B cell (primary cell): ENCODE measurements around the gene ZNF831. TPM values are rescaled to one million over a fixed set of nuclear protein-coding genes. Genes with fewer than 3 reads are reported as not detected.

Experiments
- ATAC-seq: fragments of 200-7000 bp; cut with Tn5 transposase; one replicate; pipeline ENCODE4 v1.10.0; 2021; ENCODE audit warnings: low read depth, mild to moderate bottlenecking, moderate number of reproducible peaks, moderate library complexity
- CTCF ChIA-PET: fragments of 350-600 bp; sonication (Branson Sonifier 250); formaldehyde crosslinking; loops from one replicate; lab custom pipeline; 2021; ENCODE audit warnings: antibody characterized with exemption, inconsistent platforms; lab: Charles Lee
- POLR2A ChIA-PET: fragments of 350-600 bp; sonication (Branson Sonifier 250); formaldehyde crosslinking; loops from one replicate; lab custom pipeline; 2021; ENCODE audit warnings: antibody characterized with exemption; lab: Charles Lee
- DNase-seq: peaks from one replicate; pipeline ENCODE4 v3.0.0; 2013
- H2AFZ ChIP-seq: 2 replicates; pipeline ENCODE4 v1.6.1; 2012; ENCODE audit warnings: mild to moderate bottlenecking, low read depth, low read length; ENCODE audit not compliant: insufficient read depth, poor library complexity, severe bottlenecking
- H3K27ac ChIP-seq, 2 donors: 1 replicate in 1 of 2; 2 replicates in 1 of 2; pipeline ENCODE4 v1.5.1; 2012 to 2013; ENCODE audit warnings: low read length in 2 of 2, mild to moderate bottlenecking in 2 of 2, moderate library complexity in 1 of 2
- H3K27me3 ChIP-seq, 4 experiments: fragments of 200-600 bp in 1 of 4; sonication (generic) in 1 of 4; replicated peaks in 1 of 4; 1 replicate in 2 of 4; 2 replicates in 2 of 4; pipeline versions ENCODE4 v1.6.1 to v1.7.0; 2013 to 2016; ENCODE audit warnings: low read length in 3 of 4, mild to moderate bottlenecking in 2 of 4, mixed read lengths in 1 of 4, moderate library complexity in 1 of 4; ENCODE audit not compliant: insufficient read depth in 4 of 4, control insufficient read depth in 3 of 4; ENCODE audit errors: control extremely low read depth in 1 of 4
- H3K36me3 ChIP-seq, 2 experiments: replicated peaks in 1 of 2; 1 replicate in 1 of 2; 2 replicates in 1 of 2; pipeline versions ENCODE4 v1.6.1 to v1.7.1; 2013; ENCODE audit warnings: low read length in 1 of 2; ENCODE audit not compliant: insufficient read depth in 2 of 2, control insufficient read depth in 1 of 2; ENCODE audit errors: control extremely low read depth in 1 of 2, extremely low read depth in 1 of 2
- H3K4me1 ChIP-seq, 2 donors: fragments of 200-600 bp in 1 of 2; sonication (generic) in 1 of 2; 1 replicate in 1 of 2; 2 replicates in 1 of 2; pipeline versions ENCODE4 v1.5.1 to v1.6.1; 2013 to 2017; ENCODE audit warnings: low read length in 2 of 2; ENCODE audit not compliant: control insufficient read depth in 2 of 2, insufficient read depth in 2 of 2
- H3K4me2 ChIP-seq: replicated peaks from 2 replicates; pipeline ENCODE3; 2012; ENCODE audit warnings: mild to moderate bottlenecking, low read depth, low read length; ENCODE audit not compliant: poor library complexity, severe bottlenecking
- H3K4me3 ChIP-seq, 5 experiments: fragments of 200-600 bp in 1 of 5; sonication (generic) in 1 of 5; 1 replicate in 3 of 5; 2 replicates in 2 of 5; pipeline versions ENCODE4 v1.5.1 to v1.7.0; 2011 to 2016; ENCODE audit warnings: low read length in 4 of 5, mild to moderate bottlenecking in 4 of 5, low read depth in 2 of 5, control low read depth in 1 of 5, moderate library complexity in 1 of 5; ENCODE audit not compliant: insufficient read depth in 1 of 5; ENCODE audit errors: control extremely low read depth in 1 of 5, extremely low read depth in 1 of 5
- H3K79me2 ChIP-seq: fragments of 200-600 bp; sonication (generic); one replicate; pipeline ENCODE4 v1.6.0; 2016; ENCODE audit warnings: low read length; ENCODE audit not compliant: control insufficient read depth, insufficient read depth
- H3K9ac ChIP-seq: fragments of 200-600 bp; sonication (generic); 2 replicates; pipeline ENCODE4 v1.6.1; 2017; ENCODE audit warnings: mild to moderate bottlenecking, low read length, moderate library complexity
- H3K9me3 ChIP-seq, 3 donors: one replicate each; pipeline versions ENCODE4 v1.6.1 to v1.7.1; 2013; ENCODE audit warnings: low read length in 2 of 3; ENCODE audit not compliant: control insufficient read depth in 2 of 3, insufficient read depth in 1 of 3; ENCODE audit errors: control extremely low read depth in 1 of 3
- H4K20me1 ChIP-seq: 2 replicates; pipeline ENCODE4 v1.6.0; 2012; ENCODE audit warnings: mild to moderate bottlenecking, low read length; ENCODE audit not compliant: insufficient read depth, control insufficient read depth, poor library complexity, severe bottlenecking
- H3K27ac Mint-ChIP-seq: one replicate; pipeline ENCODE4 v1.8.0; 2021; ENCODE audit warnings: mixed read lengths
- H3K27me3 Mint-ChIP-seq: one replicate; pipeline ENCODE4 v1.8.0; 2021; ENCODE audit warnings: mixed read lengths
- H3K4me1 Mint-ChIP-seq: one replicate; pipeline ENCODE4 v1.8.0; 2021; ENCODE audit warnings: mixed read lengths
- H3K4me3 Mint-ChIP-seq: one replicate; pipeline ENCODE4 v1.8.0; 2021; ENCODE audit warnings: mixed read lengths
- H3K9me3 Mint-ChIP-seq: one replicate; pipeline ENCODE4 v1.8.0; 2022; ENCODE audit warnings: mixed read lengths; ENCODE audit not compliant: insufficient read depth
- CTCF ChIP-seq: fragments of 200-600 bp; IDR thresholded peaks from one replicate; pipeline ENCODE4 v1.8.0; 2022; ENCODE audit warnings: antibody characterized with exemption, mild to moderate bottlenecking
- EZH2 ChIP-seq: IDR thresholded peaks from 2 replicates; pipeline ENCODE4 v1.6.1; 2012; ENCODE audit warnings: borderline replicate concordance, low read depth, mild to moderate bottlenecking, moderate library complexity, low read length; ENCODE audit not compliant: insufficient read depth, poor library complexity, severe bottlenecking
- WGBS: methylation state at CpG from one replicate; pipeline ENCODE4 v1.1.5; 2013; ENCODE audit warnings: missing lambda C conversion rate; ENCODE audit not compliant: insufficient coverage; 5-methylcytosine and 5-hydroxymethylcytosine counted together
- intact Hi-C: fragments of 100-400 bp; cut with micrococcal nuclease; formaldehyde crosslinking; loops from one replicate; pipeline ENCODE4 v1.10.0; 2022
- polyA plus RNA-seq: library from polyadenylated mRNA; depleted of rRNA; stranded (reverse); fragments of >200 nt; gene quantifications from 2 replicates; pipeline ENCODE4 v1.2.3, GENCODE V29; 2012
- total RNA-seq, 2 donors: library from RNA; stranded (reverse); fragments of 120-200 nt in 1 of 2; gene quantifications; 1 replicate in 1 of 2; 2 replicates in 1 of 2; pipeline versions ENCODE4 v1.2.3 to v1.2.4, GENCODE V29; 2013 to 2022

Gene ZNF831
- total and polyA plus RNA-seq, 2 donors (not counting 1 experiment from before 2014, with no cell fraction given): 1.7 to 14.1 TPM

- no peak overlapping the region for H3K4me2 ChIP-seq
- CTCF ChIA-PET: interaction anchor here (0.7 kb wide), 1 partner anchor 103 kb away, joined by 3 read pairs; no protein-coding TSS in a partner anchor
- H3K36me3 ChIP-seq: no peaks in the 10 kb centered on the region
- Mint-ChIP-seq H3K4me3 (no peak overlapping the region), H3K27ac (no peak overlapping the region), H3K9me3 (no peaks in the 10 kb centered on the region), H3K27me3 (no peaks in the 10 kb centered on the region), H3K4me1 (peaks cover 7% of the 10 kb centered on the region)
- no peak overlapping the region for H3K27ac ChIP-seq
- intact Hi-C loops: no loop called here
- no peaks in the 10 kb centered on the region for H3K9me3 ChIP-seq
- peaks cover 0 to 5% of the 10 kb centered on the region in 2 donors for H3K4me1 ChIP-seq
- TF ChIP-seq EZH2 (no peak), CTCF (no peak)
- H4K20me1 ChIP-seq: no peaks in the 10 kb centered on the region
- POLR2A ChIA-PET: no interaction called here
- no peak overlapping the region for H3K4me3 ChIP-seq
- ATAC-seq: no peak
- DNase-seq: no peak
- WGBS: 97% methylated on average over 40 of the region's 40 CpGs
- no peaks in the 10 kb centered on the region for H3K27me3 ChIP-seq
- H3K79me2 ChIP-seq: peaks cover 6% of the 10 kb centered on the region
- H2AFZ ChIP-seq: no peak overlapping the region
- no peak overlapping the region for H3K9ac ChIP-seq
These were observed 27.6 kb downstream of the ZNF831 start for GRCh38 chr20:59191036-59191755.

- Mint-ChIP-seq H3K4me1 (peaks cover 7% of the 10 kb centered on the region), H3K27me3 (no peaks in the 10 kb centered on the region), H3K27ac (no peak overlapping the region), H3K4me3 (no peak overlapping the region), H3K9me3 (no peaks in the 10 kb centered on the region)
- ChIA-PET POLR2A (no interaction called here), CTCF (no interaction called here)
- no peaks in the 10 kb centered on the region for H3K36me3 ChIP-seq
- no peak overlapping the region for H3K9ac ChIP-seq
- DNase-seq: no peak
- H3K9me3 ChIP-seq: no peaks in the 10 kb centered on the region
- no peak overlapping the region for H3K4me3 ChIP-seq
- H4K20me1 ChIP-seq: no peaks in the 10 kb centered on the region
- H3K79me2 ChIP-seq: peaks cover 6% of the 10 kb centered on the region
- TF ChIP-seq CTCF: no peak
- no peak for TF ChIP-seq EZH2
- H3K27me3 ChIP-seq: no peaks in the 10 kb centered on the region
- intact Hi-C loops: no loop called here
- no peak overlapping the region for H3K27ac ChIP-seq
- ATAC-seq: no peak
- H3K4me2 ChIP-seq: peak overlapping the region; percentile 22
- WGBS: 75% methylated on average over 65 of the region's 66 CpGs
- no peak overlapping the region for H2AFZ ChIP-seq
- H3K4me1 ChIP-seq: peaks cover 0 to 5% of the 10 kb centered on the region in 2 donors
These were observed 28.3 kb downstream of the ZNF831 start for GRCh38 chr20:59191756-59192532.
